ENCODE data around the gene ZNF700.
"Not testable (repeated sequence)": the region's sequence is repeated elsewhere in the genome, so short reads cannot be mapped to it uniquely, and the experiment has no call there.

- TF ChIP-seq CTCF, POLR2AphosphoS5 (IDR thresholded peaks at IDR 0.05): not testable (repeated sequence)
These were observed 13.5 kb downstream of the ZNF700 start for GRCh38 chr19:11938383-11938782.

Data from stomach (tissue), 4 donors.